ENCODE measurements around the gene MYLK2. TPM values are rescaled to one million over a fixed set of nuclear protein-coding genes. Genes with fewer than 3 reads are reported as not detected.

MYLK2 gene
- total and polyA plus RNA-seq, 7 experiments from 2014 or later: 0.58 TPM; not detected in 6

- Mint-ChIP-seq H3K9me3 (peaks cover 0 to 2% (median 0%) of the 10 kb centered on the region in 11 donors), H3K27me3 (peaks cover 17 to 49% (median 31%) of the 10 kb centered on the region in 5 donors), H3K4me1 (peaks cover 5 to 22% (median 11%) of the 10 kb centered on the region in 7 donors), H3K36me3 (no peaks in the 10 kb centered on the region), H3K27ac (no peak overlapping the region), H3K4me3 (peak overlapping the region in 5 of 10 donors; percentile 44 to 88 (median 51))
- ATAC-seq (no peak), DNase-seq (no peak)
- H3K27ac ChIP-seq (ENCODE audit: low read depth, low read length): no peak overlapping the region
- ChIA-PET POLR2A (interaction anchor here (0.7 kb wide), 1 partner anchor 79 kb away, joined by 3 read pairs; no protein-coding TSS in a partner anchor), CTCF (interaction anchor here (0.9 kb wide), 1 partner anchor 8 kb away, joined by 4 read pairs; no protein-coding TSS in a partner anchor)
- H3K27me3 ChIP-seq (ENCODE audit: control insufficient read depth in 2 of 2, insufficient read depth in 2 of 2, low read length in 2 of 2): peaks cover 0 to 10% of the 10 kb centered on the region in 2 donors
- no peaks in the 10 kb centered on the region for H3K9me3 ChIP-seq (ENCODE audit: control insufficient read depth in 2 of 3, low read length in 3 of 3)
- intact Hi-C loops (cut with micrococcal nuclease): loop anchor here in 1 of 2 donors (10.0 kb wide), 1 partner anchor 655 kb away; no protein-coding TSS in a partner anchor
- H3K4me1 ChIP-seq (ENCODE audit: control insufficient read depth in 2 of 2, insufficient read depth in 2 of 2, low read length in 2 of 2): peaks cover 4 to 12% of the 10 kb centered on the region in 2 donors
- H3K4me3 ChIP-seq (ENCODE audit: low read length): no peak overlapping the region
- H3K36me3 ChIP-seq (ENCODE audit: control insufficient read depth in 2 of 3, insufficient read depth in 3 of 3, low read length in 3 of 3): no peaks in the 10 kb centered on the region
These were observed 40.3 kb downstream of the MYLK2 start for GRCh38 chr20:31859266-31859997.

- peaks cover 0 to 2% (median 0%) of the 10 kb centered on the region in 11 donors for H3K9me3 Mint-ChIP-seq
- H3K27ac ChIP-seq (ENCODE audit: low read depth, low read length): no peak overlapping the region
- peak overlapping the region in 7 of 10 donors; percentile 14 to 88 (median 47) for H3K4me3 Mint-ChIP-seq
- CTCF ChIA-PET: interaction anchor here (0.9 kb wide), 1 partner anchor 8 kb away, joined by 4 read pairs; no protein-coding TSS in a partner anchor
- H3K4me1 Mint-ChIP-seq: peaks cover 5 to 22% (median 11%) of the 10 kb centered on the region in 7 donors
- ATAC-seq (no peak), DNase-seq (no peak)
- no peaks in the 10 kb centered on the region for H3K36me3 ChIP-seq (ENCODE audit: control insufficient read depth in 2 of 3, insufficient read depth in 3 of 3, low read length in 3 of 3)
- intact Hi-C loops (cut with micrococcal nuclease): loop anchor here in 1 of 2 donors (2.0 to 10.0 kb wide), 2 partner anchors 21 to 655 kb away; no protein-coding TSS in a partner anchor
- POLR2A ChIA-PET: no interaction called here
- no peak overlapping the region for H3K27ac Mint-ChIP-seq
- H3K4me3 ChIP-seq (ENCODE audit: low read length): no peak overlapping the region
- H3K27me3 Mint-ChIP-seq: peaks cover 17 to 49% (median 31%) of the 10 kb centered on the region in 5 donors
- peaks cover 0 to 10% of the 10 kb centered on the region in 2 donors for H3K27me3 ChIP-seq (ENCODE audit: control insufficient read depth in 2 of 2, insufficient read depth in 2 of 2, low read length in 2 of 2)
- no peaks in the 10 kb centered on the region for H3K9me3 ChIP-seq (ENCODE audit: control insufficient read depth in 2 of 3, low read length in 3 of 3)
- no peaks in the 10 kb centered on the region for H3K36me3 Mint-ChIP-seq
- peaks cover 4 to 12% of the 10 kb centered on the region in 2 donors for H3K4me1 ChIP-seq (ENCODE audit: control insufficient read depth in 2 of 2, insufficient read depth in 2 of 2, low read length in 2 of 2)
These were observed 40.8 kb downstream of the MYLK2 start for GRCh38 chr20:31859998-31860380.

GRCh38 chr20:31860390-31861134 is 41.4 kb downstream of the MYLK2 start:
- Mint-ChIP-seq H3K27ac (no peak overlapping the region), H3K4me1 (peaks cover 5 to 22% (median 11%) of the 10 kb centered on the region in 7 donors), H3K4me3 (peak overlapping the region in 9 of 10 donors; percentile 14 to 88 (median 44)), H3K9me3 (peaks cover 0 to 2% (median 0%) of the 10 kb centered on the region in 11 donors), H3K27me3 (peaks cover 17 to 49% (median 31%) of the 10 kb centered on the region in 5 donors), H3K36me3 (no peaks in the 10 kb centered on the region)
- Histone ChIP-seq H3K27me3 (ENCODE audit: control insufficient read depth in 2 of 2, insufficient read depth in 2 of 2, low read length in 2 of 2) (peaks cover 0 to 10% of the 10 kb centered on the region in 2 donors), H3K4me3 (ENCODE audit: low read length) (peak overlapping the region; percentile 48), H3K4me1 (ENCODE audit: control insufficient read depth in 2 of 2, insufficient read depth in 2 of 2, low read length in 2 of 2) (peaks cover 4 to 12% of the 10 kb centered on the region in 2 donors), H3K36me3 (ENCODE audit: control insufficient read depth in 2 of 3, insufficient read depth in 3 of 3, low read length in 3 of 3) (no peaks in the 10 kb centered on the region), H3K27ac (ENCODE audit: low read depth, low read length) (no peak overlapping the region), H3K9me3 (ENCODE audit: control insufficient read depth in 2 of 3, low read length in 3 of 3) (no peaks in the 10 kb centered on the region)
- DNase-seq: no peak
- no peak for ATAC-seq
- POLR2A ChIA-PET: no interaction called here
- CTCF ChIA-PET: interaction anchor here (0.5 to 0.9 kb wide), 2 partner anchors 9 to 175 kb away, joined by 3 to 4 read pairs; no protein-coding TSS in a partner anchor
- intact Hi-C loops (cut with micrococcal nuclease): loop anchor here (1.0 to 2.0 kb wide), 3 partner anchors 20 to 108 kb away; partner anchors contain the start of gene XKR7 (in 1 of the 2)

- H3K36me3 Mint-ChIP-seq: no peaks in the 10 kb centered on the region
- H3K27ac Mint-ChIP-seq: no peak overlapping the region
- POLR2A ChIA-PET: no interaction called here
- DNase-seq (no peak), ATAC-seq (peak; percentile 23)
- H3K9me3 Mint-ChIP-seq: peaks cover 0 to 2% (median 0%) of the 10 kb centered on the region in 11 donors
- H3K27me3 Mint-ChIP-seq: peaks cover 17 to 49% (median 31%) of the 10 kb centered on the region in 5 donors
- intact Hi-C loops (cut with micrococcal nuclease): loop anchor here (1.0 to 2.0 kb wide), 3 partner anchors 19 to 107 kb away; partner anchors contain the start of gene XKR7 (in 1 of the 2)
- peaks cover 5 to 22% (median 11%) of the 10 kb centered on the region in 7 donors for H3K4me1 Mint-ChIP-seq
- Histone ChIP-seq H3K27ac (ENCODE audit: low read depth, low read length) (no peak overlapping the region), H3K27me3 (ENCODE audit: control insufficient read depth in 2 of 2, insufficient read depth in 2 of 2, low read length in 2 of 2) (peaks cover 0 to 10% of the 10 kb centered on the region in 2 donors), H3K4me3 (ENCODE audit: low read length) (peak overlapping the region; percentile 48), H3K36me3 (ENCODE audit: control insufficient read depth in 2 of 3, insufficient read depth in 3 of 3, low read length in 3 of 3) (no peaks in the 10 kb centered on the region), H3K4me1 (ENCODE audit: control insufficient read depth in 2 of 2, insufficient read depth in 2 of 2, low read length in 2 of 2) (peaks cover 4 to 12% of the 10 kb centered on the region in 2 donors), H3K9me3 (ENCODE audit: control insufficient read depth in 2 of 3, low read length in 3 of 3) (no peaks in the 10 kb centered on the region)
- H3K4me3 Mint-ChIP-seq: peak overlapping the region in 7 of 10 donors; percentile 25 to 88 (median 44)
- CTCF ChIA-PET: interaction anchor here (0.5 kb wide), 1 partner anchor 176 kb away, joined by 3 read pairs; no protein-coding TSS in a partner anchor
These were observed 41.9 kb downstream of the MYLK2 start for GRCh38 chr20:31861135-31861384.

- Mint-ChIP-seq H3K4me3 (peak overlapping the region; percentile 44 to 88 (median 69)), H3K9me3 (peaks cover 0 to 2% (median 0%) of the 10 kb centered on the region in 11 donors), H3K27me3 (peaks cover 17 to 51% (median 31%) of the 10 kb centered on the region in 5 donors), H3K4me1 (peaks cover 5 to 22% (median 11%) of the 10 kb centered on the region in 7 donors), H3K36me3 (no peaks in the 10 kb centered on the region), H3K27ac (peak overlapping the region in 1 of 9 donors; percentile 24)
- Histone ChIP-seq H3K9me3 (ENCODE audit: control insufficient read depth in 2 of 3, low read length in 3 of 3) (no peaks in the 10 kb centered on the region), H3K4me3 (ENCODE audit: low read length) (peak overlapping the region; percentile 48), H3K27ac (ENCODE audit: low read depth, low read length) (no peak overlapping the region), H3K4me1 (ENCODE audit: control insufficient read depth in 2 of 2, insufficient read depth in 2 of 2, low read length in 2 of 2) (peaks cover 4 to 12% of the 10 kb centered on the region in 2 donors), H3K27me3 (ENCODE audit: control insufficient read depth in 2 of 2, insufficient read depth in 2 of 2, low read length in 2 of 2) (peaks cover 0 to 10% of the 10 kb centered on the region in 2 donors), H3K36me3 (ENCODE audit: control insufficient read depth in 2 of 3, insufficient read depth in 3 of 3, low read length in 3 of 3) (no peaks in the 10 kb centered on the region)
- ChIA-PET POLR2A (interaction anchor here (0.6 kb wide), 1 partner anchor 90 kb away, joined by 3 read pairs; the partner anchor contains the start of gene PDRG1), CTCF (no interaction called here)
- peak; percentile 18 to 63 (median 49) for DNase-seq
- ATAC-seq: peak; percentile 88
- intact Hi-C loops (cut with micrococcal nuclease): loop anchor here (1.0 to 2.0 kb wide), 3 partner anchors 19 to 107 kb away; partner anchors contain the start of gene XKR7 (in 1 of the 2)
These were observed 42.4 kb downstream of the MYLK2 start for GRCh38 chr20:31861385-31862156.

Data from naive thymus-derived CD4-positive, alpha-beta T cell (primary cell).